ENCODE results near the gene COQ3.

- TF ChIP-seq, protein P1, sequence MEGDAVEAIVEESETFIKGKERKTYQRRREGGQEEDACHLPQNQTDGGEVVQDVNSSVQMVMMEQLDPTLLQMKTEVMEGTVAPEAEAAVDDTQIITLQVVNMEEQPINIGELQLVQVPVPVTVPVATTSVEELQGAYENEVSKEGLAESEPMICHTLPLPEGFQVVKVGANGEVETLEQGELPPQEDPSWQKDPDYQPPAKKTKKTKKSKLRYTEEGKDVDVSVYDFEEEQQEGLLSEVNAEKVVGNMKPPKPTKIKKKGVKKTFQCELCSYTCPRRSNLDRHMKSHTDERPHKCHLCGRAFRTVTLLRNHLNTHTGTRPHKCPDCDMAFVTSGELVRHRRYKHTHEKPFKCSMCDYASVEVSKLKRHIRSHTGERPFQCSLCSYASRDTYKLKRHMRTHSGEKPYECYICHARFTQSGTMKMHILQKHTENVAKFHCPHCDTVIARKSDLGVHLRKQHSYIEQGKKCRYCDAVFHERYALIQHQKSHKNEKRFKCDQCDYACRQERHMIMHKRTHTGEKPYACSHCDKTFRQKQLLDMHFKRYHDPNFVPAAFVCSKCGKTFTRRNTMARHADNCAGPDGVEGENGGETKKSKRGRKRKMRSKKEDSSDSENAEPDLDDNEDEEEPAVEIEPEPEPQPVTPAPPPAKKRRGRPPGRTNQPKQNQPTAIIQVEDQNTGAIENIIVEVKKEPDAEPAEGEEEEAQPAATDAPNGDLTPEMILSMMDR (IDR thresholded peaks at IDR 0.05) = no peak
- TF ChIP-seq POLR2A (IDR thresholded peaks at IDR 0.05) = no peak
- no peak for TF ChIP-seq EP300 (IDR thresholded peaks at IDR 0.05)
- TF ChIP-seq POLR2AphosphoS5 (IDR thresholded peaks at IDR 0.05) = no peak
Measured at GRCh38 chr6:99348288-99349170, 45.5 kb downstream of the COQ3 start.
